Activated CD4-positive, alpha-beta T cell treated with anti-CD3 and anti-CD28 coated beads, Interleukin-2, amount 50 U/mL, for 1 hour (primary cell): Measurements from ENCODE around the gene OVCA2.

Source experiments
- DNase-seq: peaks from one replicate; pipeline ENCODE4 v3.0.0-alpha.2; 2020

OVCA2 gene

GRCh38 chr17:2054512-2055291, 12.9 kb downstream of the OVCA2 start, which contains the start of gene HIC1:
Gene HIC1, plus strand, starts transcription at chr17:2055103. Its CDS starts 1,588 bp downstream, at chr17:2056691.
- DNase-seq, result peak; percentile 73

GRCh38 chr17:2055292-2056205, 13.7 kb downstream of the OVCA2 start:
- peak; percentile 24 for DNase-seq

GRCh38 chr17:2056206-2057174, 14.7 kb downstream of the OVCA2 start:
- DNase-seq, result peak; percentile 49

- DNase-seq, result no peak
These were observed 15.4 kb downstream of the OVCA2 start for GRCh38 chr17:2057175-2057759.

GRCh38 chr17:2057760-2058585, 16.2 kb downstream of the OVCA2 start:
- no peak for DNase-seq

- peak; percentile 64 for DNase-seq
These were observed 17.0 kb downstream of the OVCA2 start for GRCh38 chr17:2058586-2059546.

GRCh38 chr17:2059547-2060384, 17.9 kb downstream of the OVCA2 start:
- no peak for DNase-seq

- no peak for DNase-seq
These were observed 18.5 kb downstream of the OVCA2 start for GRCh38 chr17:2060385-2060658.

GRCh38 chr17:2060681-2061440, 19.0 kb downstream of the OVCA2 start:
- no peak for DNase-seq

GRCh38 chr17:2061441-2061958, 19.7 kb downstream of the OVCA2 start:
- DNase-seq, result no peak

GRCh38 chr17:2062571-2063183, 20.9 kb downstream of the OVCA2 start:
- no peak for DNase-seq

GRCh38 chr17:2063261-2064146, 21.7 kb downstream of the OVCA2 start:
- no peak for DNase-seq

GRCh38 chr17:2064147-2064489, 22.3 kb downstream of the OVCA2 start:
- DNase-seq, result no peak

- no peak for DNase-seq
These were observed 22.7 kb downstream of the OVCA2 start for GRCh38 chr17:2064520-2064971.

- DNase-seq, result peak; percentile 52
These were observed 23.4 kb downstream of the OVCA2 start for GRCh38 chr17:2064980-2065785.

- DNase-seq, result no peak
These were observed 24.2 kb downstream of the OVCA2 start for GRCh38 chr17:2065949-2066400.
